ENCODE measurements around the gene OR52A1. TPM values are rescaled to one million over a fixed set of nuclear protein-coding genes. Genes with fewer than 3 reads are reported as not detected.
"Not testable (repeated sequence)": the region's sequence is repeated elsewhere in the genome, so short reads cannot be mapped to it uniquely, and the experiment has no call there.

Gene OR52A1
- total RNA-seq, result not detected

DNA sequence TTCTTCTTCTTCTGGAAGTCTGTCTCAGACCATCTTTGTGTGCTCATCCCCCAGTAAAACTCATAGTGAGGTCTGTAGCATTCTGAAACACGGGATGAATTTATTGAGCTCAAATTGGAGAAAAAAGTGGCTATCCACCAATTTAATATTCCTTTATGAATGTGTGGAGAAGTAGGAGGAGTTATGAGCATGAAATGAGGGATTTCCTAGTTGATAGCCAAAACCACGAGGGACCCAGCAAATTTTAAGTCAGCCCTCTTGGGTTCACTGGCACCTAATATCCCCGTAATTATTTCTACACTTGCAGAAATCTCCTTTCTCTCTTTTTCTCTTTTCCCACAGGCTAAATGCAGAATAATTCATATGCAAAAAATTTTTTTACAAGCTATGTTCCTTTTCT lies at the start of gene OR52A1:
Gene OR52A1, minus strand, starts transcription at position 101 of the 400 bp plus-strand sequence. CDS start 2,388 bp downstream, outside the sequence.
- no peak for DNase-seq
- no peaks in the 10 kb centered on the region for H3K27me3 Mint-ChIP-seq
- no peaks in the 10 kb centered on the region for H3K9me3 Mint-ChIP-seq
- H3K36me3 Mint-ChIP-seq (ENCODE audit: low read depth), result no peaks in the 10 kb centered on the region
- CTCF ChIA-PET, result no interaction called here
- H3K4me3 Mint-ChIP-seq, result no peak within 1 kb of the TSS
- no peaks in the 10 kb centered on the region for H3K4me1 Mint-ChIP-seq
- H3K27ac Mint-ChIP-seq, result no peak within 1 kb of the TSS
- POLR2A ChIA-PET, result no interaction called here

DNA sequence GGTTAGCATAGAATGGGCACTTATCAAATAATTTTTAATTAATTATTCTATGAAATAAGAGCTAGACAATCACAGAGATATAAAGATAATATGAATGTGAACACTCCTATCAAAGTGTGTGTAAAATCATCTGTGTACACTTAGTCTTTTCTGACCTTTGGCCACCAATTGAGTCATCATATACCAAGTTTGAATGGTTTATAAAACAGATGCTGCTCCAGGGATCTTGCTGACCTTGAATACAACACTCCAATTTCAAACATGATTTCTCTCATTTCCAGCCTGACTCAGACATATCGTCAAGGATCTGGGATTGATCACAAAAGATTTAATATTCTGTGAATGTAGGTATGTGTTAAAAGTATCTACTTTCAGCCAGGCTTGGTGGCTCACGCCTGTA lies 48.8 kb upstream of the OR52A1 start:
- no peak for DNase-seq
- H3K27ac Mint-ChIP-seq, result no peak overlapping the region
- POLR2A ChIA-PET, result no interaction called here
- H3K4me3 Mint-ChIP-seq, result no peak overlapping the region
- H3K27me3 Mint-ChIP-seq, result no peaks in the 10 kb centered on the region
- CTCF ChIA-PET, result no interaction called here
- H3K4me1 Mint-ChIP-seq, result no peaks in the 10 kb centered on the region
- H3K36me3 Mint-ChIP-seq (ENCODE audit: low read depth), result no peaks in the 10 kb centered on the region
- H3K9me3 Mint-ChIP-seq, result no peaks in the 10 kb centered on the region

DNA sequence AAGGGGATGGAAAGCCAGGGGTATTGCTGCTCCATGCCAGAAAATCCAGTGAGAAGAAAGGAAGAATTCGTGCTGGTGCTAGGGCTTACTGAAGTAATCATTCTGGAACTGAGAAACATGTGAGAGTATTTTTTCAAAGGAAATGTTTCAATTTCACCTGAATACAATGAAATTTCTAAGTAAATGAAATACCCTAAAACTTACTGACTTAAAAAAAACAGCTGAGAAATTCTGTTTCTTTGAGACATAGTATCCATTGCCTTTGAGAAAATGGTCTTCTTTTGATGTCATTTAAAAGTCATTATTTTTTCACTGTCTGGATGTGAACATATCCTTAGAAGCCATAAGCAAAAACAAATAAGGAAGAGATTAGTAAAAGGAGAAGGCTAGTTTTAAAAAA lies 46.0 kb upstream of the OR52A1 start, which contains the start of gene OR51V1:
Gene OR51V1, minus strand, starts transcription at position 101 of the 400 bp plus-strand sequence. Its CDS starts 0 bp downstream, at position 101.
- Mint-ChIP-seq H3K4me3 (no peak within 1 kb of the TSS), H3K27ac (no peak within 1 kb of the TSS), H3K27me3 (no peaks in the 10 kb centered on the region), H3K36me3 (ENCODE audit: low read depth) (no peaks in the 10 kb centered on the region), H3K4me1 (no peaks in the 10 kb centered on the region), H3K9me3 (no peaks in the 10 kb centered on the region)
- ChIA-PET CTCF (no interaction called here), POLR2A (no interaction called here)
- DNase-seq, result no peak

DNA sequence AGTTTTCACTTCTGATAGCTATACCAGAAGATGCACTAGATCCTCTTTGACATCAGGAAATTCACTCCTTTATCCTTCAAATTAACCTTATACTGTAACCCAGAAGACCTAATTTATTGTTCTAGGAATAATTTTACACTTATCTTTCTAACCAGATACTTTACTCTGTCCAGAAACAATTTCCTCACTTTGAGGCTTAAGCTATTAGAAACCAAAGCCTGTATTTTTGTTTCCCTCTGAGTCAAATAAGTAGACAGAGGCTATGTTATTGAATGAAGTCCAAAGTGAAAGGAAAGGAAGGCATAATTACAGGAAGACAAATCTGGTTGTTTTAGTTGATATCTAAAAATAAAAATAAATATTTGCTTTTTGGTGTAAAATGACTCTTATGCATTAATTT lies 43.7 kb upstream of the OR52A1 start:
- Mint-ChIP-seq H3K4me3 (no peak overlapping the region), H3K9me3 (no peaks in the 10 kb centered on the region), H3K27me3 (no peaks in the 10 kb centered on the region), H3K36me3 (ENCODE audit: low read depth) (no peaks in the 10 kb centered on the region), H3K27ac (no peak overlapping the region), H3K4me1 (no peaks in the 10 kb centered on the region)
- no peak for DNase-seq
- ChIA-PET POLR2A (no interaction called here), CTCF (interaction anchor here (0.6 kb wide), 1 partner anchor 166 kb away, joined by 4 read pairs; no protein-coding TSS in a partner anchor)

DNA sequence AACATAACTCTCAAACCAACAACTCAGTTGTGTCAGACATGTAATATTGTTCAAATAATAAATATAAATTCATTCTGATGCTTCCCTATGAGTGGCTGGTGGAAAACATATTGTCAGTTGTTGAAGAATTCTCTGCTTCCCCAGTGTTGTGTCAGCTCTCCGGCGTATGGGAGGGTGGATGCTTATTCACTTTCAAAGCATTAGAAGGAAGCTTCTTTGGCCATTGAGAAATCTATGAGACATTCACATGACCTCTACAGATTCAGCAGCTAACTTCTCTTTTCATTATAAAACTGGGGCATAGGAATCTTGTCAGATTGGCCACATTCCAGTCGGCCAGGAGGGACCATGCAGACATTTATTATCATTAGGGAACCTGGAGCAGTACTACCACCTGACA lies 43.0 kb upstream of the OR52A1 start:
- H3K9me3 Mint-ChIP-seq, result no peaks in the 10 kb centered on the region
- CTCF ChIA-PET, result interaction anchor here (0.6 kb wide), 1 partner anchor 165 kb away, joined by 4 read pairs; no protein-coding TSS in a partner anchor
- H3K4me1 Mint-ChIP-seq, result no peaks in the 10 kb centered on the region
- no peaks in the 10 kb centered on the region for H3K36me3 Mint-ChIP-seq (ENCODE audit: low read depth)
- DNase-seq, result no peak
- H3K27me3 Mint-ChIP-seq, result no peaks in the 10 kb centered on the region
- POLR2A ChIA-PET, result no interaction called here
- H3K4me3 Mint-ChIP-seq, result no peak overlapping the region
- no peak overlapping the region for H3K27ac Mint-ChIP-seq

DNA sequence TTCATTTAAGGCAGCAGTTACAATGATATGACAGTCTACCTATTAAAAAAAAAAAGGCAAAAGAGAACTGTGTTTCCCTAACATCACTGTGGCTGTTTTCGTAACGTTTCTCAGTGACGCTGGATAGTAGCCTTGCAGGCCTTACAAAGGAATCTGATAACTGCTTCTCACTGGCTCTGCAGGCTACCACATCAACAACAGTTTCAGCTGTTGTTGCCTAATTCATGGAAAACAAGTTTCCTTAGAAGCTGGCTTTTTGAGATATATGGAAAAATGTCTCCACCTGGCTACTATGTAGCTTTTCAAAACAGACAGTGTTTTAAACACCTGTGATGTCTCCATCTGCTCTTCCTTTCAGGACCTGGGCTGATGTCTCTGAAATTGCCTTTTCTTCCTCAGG lies 42.2 kb upstream of the OR52A1 start:
- H3K9me3 Mint-ChIP-seq, result peaks cover 2% of the 10 kb centered on the region
- no peaks in the 10 kb centered on the region for H3K27me3 Mint-ChIP-seq
- no peaks in the 10 kb centered on the region for H3K36me3 Mint-ChIP-seq (ENCODE audit: low read depth)
- H3K4me1 Mint-ChIP-seq, result no peaks in the 10 kb centered on the region
- no peak for DNase-seq
- no peak overlapping the region for H3K4me3 Mint-ChIP-seq
- no peak overlapping the region for H3K27ac Mint-ChIP-seq
- POLR2A ChIA-PET, result no interaction called here
- CTCF ChIA-PET, result interaction anchor here (0.6 kb wide), 1 partner anchor 82 kb away, joined by 4 read pairs; no protein-coding TSS in a partner anchor

DNA sequence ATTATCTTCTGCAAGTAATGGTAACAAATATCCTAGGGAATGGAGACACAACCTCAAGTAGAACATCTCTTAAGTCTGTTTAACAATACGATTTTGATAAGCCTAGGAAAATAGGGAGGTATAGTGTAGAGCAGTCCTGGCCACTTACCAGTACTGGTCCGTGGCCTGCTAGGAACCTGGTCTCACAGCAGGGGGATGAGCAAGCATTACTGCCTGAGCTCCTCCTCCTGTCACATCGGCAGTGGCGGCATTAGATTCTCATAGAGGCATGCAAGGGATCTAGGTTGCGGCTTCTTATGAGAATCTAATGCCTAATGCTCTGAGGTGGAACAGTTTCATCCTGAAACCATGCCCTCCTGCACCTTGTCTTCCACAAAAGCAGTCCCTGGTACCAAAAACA lies 41.5 kb upstream of the OR52A1 start:
- Mint-ChIP-seq H3K27me3 (no peaks in the 10 kb centered on the region), H3K36me3 (ENCODE audit: low read depth) (no peaks in the 10 kb centered on the region), H3K4me3 (no peak overlapping the region), H3K4me1 (no peaks in the 10 kb centered on the region), H3K9me3 (peaks cover 2% of the 10 kb centered on the region), H3K27ac (no peak overlapping the region)
- POLR2A ChIA-PET, result no interaction called here
- no peak for DNase-seq
- CTCF ChIA-PET, result no interaction called here

DNA sequence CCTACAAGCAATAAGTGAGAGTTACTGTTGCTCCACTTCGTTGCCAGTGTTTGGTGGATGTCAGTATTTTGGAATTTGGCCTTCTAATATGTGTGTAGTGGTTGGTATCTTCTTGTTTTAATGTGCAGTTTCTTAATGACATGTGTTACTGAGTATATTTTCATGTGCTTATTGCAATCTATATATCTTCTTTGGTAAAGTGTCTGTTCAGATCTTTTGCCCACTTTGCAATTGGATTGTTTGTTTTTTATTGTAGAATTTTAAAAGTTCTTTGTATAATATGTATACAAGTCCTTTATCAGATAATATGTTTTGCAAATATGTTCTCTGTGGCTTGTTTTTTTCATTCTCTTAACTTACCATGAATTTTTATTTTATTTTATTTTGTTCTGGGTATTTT lies 38.2 kb upstream of the OR52A1 start:
- Mint-ChIP-seq H3K27ac (no peak overlapping the region), H3K9me3 (peaks cover 8% of the 10 kb centered on the region), H3K4me3 (no peak overlapping the region), H3K27me3 (no peaks in the 10 kb centered on the region), H3K36me3 (ENCODE audit: low read depth) (no peaks in the 10 kb centered on the region), H3K4me1 (no peaks in the 10 kb centered on the region)
- no peak for DNase-seq
- ChIA-PET POLR2A (no interaction called here), CTCF (no interaction called here)

DNA sequence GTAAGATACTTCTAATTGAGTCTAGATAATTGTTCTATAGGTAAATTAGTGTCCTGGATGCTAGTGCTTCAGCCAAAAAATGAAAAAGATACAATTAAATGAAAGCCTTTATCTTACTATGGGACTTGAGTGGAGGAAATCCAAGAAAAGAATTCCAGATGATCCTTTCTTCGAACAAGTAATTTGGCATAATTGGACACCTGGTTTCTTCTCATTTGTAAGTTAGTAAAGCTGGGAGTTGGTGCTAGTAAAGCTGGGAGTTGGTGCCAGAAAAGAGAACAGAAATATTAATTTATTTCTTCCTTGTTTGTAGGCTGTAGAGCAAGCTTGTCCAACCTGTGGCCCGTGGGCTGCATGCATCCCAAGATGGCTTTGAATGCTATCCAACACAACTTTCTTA lies 33.6 kb upstream of the OR52A1 start:
- no peaks in the 10 kb centered on the region for H3K36me3 Mint-ChIP-seq (ENCODE audit: low read depth)
- H3K27ac Mint-ChIP-seq, result no peak overlapping the region
- no peaks in the 10 kb centered on the region for H3K27me3 Mint-ChIP-seq
- POLR2A ChIA-PET, result no interaction called here
- no peak overlapping the region for H3K4me3 Mint-ChIP-seq
- no peaks in the 10 kb centered on the region for H3K4me1 Mint-ChIP-seq
- DNase-seq, result no peak
- peaks cover 8% of the 10 kb centered on the region for H3K9me3 Mint-ChIP-seq
- CTCF ChIA-PET, result interaction anchor here (0.6 kb wide), 1 partner anchor 440 kb away, joined by 3 read pairs; no protein-coding TSS in a partner anchor

DNA sequence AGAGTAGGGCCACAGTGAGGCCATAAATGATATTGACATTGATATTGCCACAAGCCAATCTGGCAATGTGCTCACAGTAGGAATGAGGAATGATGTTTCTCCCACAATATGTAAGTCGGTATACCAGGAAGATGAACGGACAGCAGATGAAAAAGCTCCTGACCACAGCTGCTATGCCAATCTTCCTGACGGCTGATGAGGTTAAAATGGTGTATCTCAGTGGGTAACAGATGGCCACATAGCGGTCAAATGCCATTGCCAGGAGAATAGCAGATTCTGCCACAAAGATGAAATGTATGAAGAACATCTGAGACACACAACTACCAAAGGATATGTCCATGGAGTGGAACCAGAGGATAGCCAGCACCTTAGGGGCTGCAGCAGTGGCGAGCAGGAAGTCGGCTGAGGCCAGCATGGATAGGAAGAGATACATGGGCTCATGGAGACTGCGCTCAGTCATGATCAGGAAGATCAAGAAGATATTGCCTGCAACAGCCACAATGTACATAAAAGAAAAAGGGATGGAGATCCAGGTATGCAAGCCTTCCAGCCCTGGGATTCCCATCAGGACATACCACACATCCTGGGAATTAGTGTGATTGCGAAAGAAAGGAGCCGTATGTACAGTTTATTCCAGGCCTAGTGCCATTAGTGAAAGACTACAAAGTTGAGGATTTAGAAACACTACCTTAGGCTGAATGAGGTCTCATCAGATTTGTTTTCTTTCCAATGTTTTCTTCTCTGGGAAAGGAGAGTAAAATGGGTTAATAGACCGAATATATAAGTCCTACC lies 23.7 kb upstream of the OR52A1 start:
- Mint-ChIP-seq H3K36me3 (ENCODE audit: low read depth) (no peaks in the 10 kb centered on the region), H3K9me3 (no peaks in the 10 kb centered on the region), H3K27me3 (no peaks in the 10 kb centered on the region), H3K4me3 (no peak overlapping the region), H3K27ac (no peak overlapping the region), H3K4me1 (no peaks in the 10 kb centered on the region)
- CTCF ChIA-PET, result no interaction called here
- POLR2A ChIA-PET, result no interaction called here
- no peak for DNase-seq

DNA sequence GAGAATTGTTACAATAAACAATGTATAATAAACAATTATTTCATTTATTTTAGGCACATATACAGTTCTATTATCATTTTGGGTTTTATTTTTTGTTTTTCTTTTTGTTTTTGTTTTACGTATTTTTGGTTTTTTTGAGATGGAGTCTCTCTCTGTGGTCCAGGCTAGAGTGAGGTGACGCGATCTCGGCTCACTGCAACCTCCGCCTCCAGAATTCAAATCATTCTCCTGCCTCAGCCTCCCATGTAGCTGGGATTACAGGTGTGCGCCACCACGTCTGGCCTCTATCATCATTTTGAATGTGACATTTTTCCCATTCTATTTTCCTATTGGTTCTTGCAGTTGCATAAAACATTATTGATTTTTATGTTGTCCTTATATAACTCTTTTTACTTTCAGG lies 20.4 kb upstream of the OR52A1 start:
- ChIA-PET CTCF (no interaction called here), POLR2A (no interaction called here)
- Mint-ChIP-seq H3K27ac (no peak overlapping the region), H3K27me3 (no peaks in the 10 kb centered on the region), H3K36me3 (ENCODE audit: low read depth) (no peaks in the 10 kb centered on the region), H3K4me1 (no peaks in the 10 kb centered on the region), H3K4me3 (no peak overlapping the region), H3K9me3 (no peaks in the 10 kb centered on the region)
- no peak for DNase-seq

DNA sequence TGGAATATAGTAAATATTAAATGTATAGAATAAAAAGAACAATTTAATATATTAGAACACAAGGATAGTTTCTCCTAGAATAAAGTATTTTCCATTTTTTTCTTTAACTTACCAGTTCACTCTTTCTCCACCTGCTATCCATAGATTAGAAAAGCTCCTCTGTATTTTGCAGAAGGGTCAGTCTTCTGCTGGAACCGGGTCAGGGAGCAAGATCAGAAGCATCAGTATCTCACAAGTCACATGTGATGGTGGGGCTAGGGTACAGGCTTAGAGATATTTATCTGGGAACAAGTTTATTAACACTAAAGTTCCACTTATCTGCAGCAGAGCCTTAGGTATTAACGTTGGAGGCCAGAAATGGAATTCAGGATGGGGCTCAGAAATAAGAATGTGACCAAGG lies 17.3 kb upstream of the OR52A1 start:
- POLR2A ChIA-PET, result no interaction called here
- DNase-seq, result no peak
- Mint-ChIP-seq H3K4me3 (no peak overlapping the region), H3K27me3 (no peaks in the 10 kb centered on the region), H3K27ac (no peak overlapping the region), H3K36me3 (ENCODE audit: low read depth) (no peaks in the 10 kb centered on the region), H3K9me3 (no peaks in the 10 kb centered on the region), H3K4me1 (no peaks in the 10 kb centered on the region)
- CTCF ChIA-PET, result no interaction called here

DNA sequence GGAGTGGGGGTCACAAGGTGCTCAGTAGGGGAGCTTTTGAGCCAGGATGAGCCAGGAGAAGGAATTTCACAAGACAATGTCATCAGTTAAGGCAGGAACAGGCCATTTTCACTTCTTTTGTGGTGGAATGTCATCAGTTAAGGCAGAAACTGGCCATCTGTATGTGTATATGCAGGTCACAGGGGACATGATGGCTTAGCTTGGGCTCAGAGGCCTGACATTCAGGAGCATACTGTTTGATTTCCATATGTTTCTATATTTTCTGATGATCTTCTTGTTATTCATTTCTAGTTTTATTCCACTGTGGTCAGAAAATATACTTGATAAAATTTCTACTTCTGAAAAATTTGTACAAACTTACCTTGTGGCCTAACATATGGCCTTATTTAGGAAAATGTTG lies 11.3 kb upstream of the OR52A1 start:
- H3K36me3 Mint-ChIP-seq (ENCODE audit: low read depth); DNase-seq; H3K9me3 Mint-ChIP-seq; H3K27me3 Mint-ChIP-seq; H3K4me3 Mint-ChIP-seq; H3K4me1 Mint-ChIP-seq; H3K27ac Mint-ChIP-seq; POLR2A ChIA-PET; CTCF ChIA-PET: not testable (repeated sequence)

DNA sequence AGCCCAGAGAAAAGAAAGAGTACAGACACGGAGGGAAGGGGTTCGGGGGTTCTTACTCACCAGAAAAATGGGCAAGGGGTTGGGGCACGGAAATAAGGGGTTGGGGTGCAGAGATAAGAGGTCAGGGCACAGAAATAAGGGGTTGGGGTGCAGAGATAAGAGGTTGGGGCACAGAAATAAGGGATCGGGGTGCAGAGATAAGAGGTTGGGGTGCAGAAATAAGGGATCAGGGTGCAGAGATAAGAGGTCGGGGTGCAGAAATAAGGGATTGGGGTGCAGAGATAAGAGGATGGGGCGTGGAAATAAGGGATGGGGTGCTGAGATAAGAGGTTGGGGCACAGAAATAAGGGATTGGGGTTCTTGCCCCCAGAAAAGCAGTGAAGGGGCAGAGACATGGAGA lies 10.2 kb upstream of the OR52A1 start:
- H3K4me1 Mint-ChIP-seq; DNase-seq; H3K27ac Mint-ChIP-seq; H3K27me3 Mint-ChIP-seq; POLR2A ChIA-PET; CTCF ChIA-PET; H3K36me3 Mint-ChIP-seq (ENCODE audit: low read depth); H3K9me3 Mint-ChIP-seq; H3K4me3 Mint-ChIP-seq: not testable (repeated sequence)

Measured in activated CD4-positive, alpha-beta T cell treated with anti-CD3 and anti-CD28 coated beads, Interleukin-2, amount 10 ng/mL, durations not matched to agents 7 days and 5 days (primary cell).